Mesothelial cell of epicardium (in vitro differentiated cells): Measurements from ENCODE around the gene GFRA3. TPM values are rescaled to one million over a fixed set of nuclear protein-coding genes. Genes with fewer than 3 reads are reported as not detected.

Source experiments
- DNase-seq, 2 experiments: peaks; one replicate each; pipeline ENCODE4 v3.0.0; 2021; ENCODE audit warnings: low spot score in 2 of 2; ENCODE audit not compliant: unreplicated experiment in 2 of 2
- H3K27ac Mint-ChIP-seq: 2 replicates; pipeline ENCODE4 v1.8.0; 2021; ENCODE audit warnings: mixed read lengths
- H3K27me3 Mint-ChIP-seq: 2 replicates; pipeline ENCODE4 v1.8.0; 2021; ENCODE audit warnings: low read depth, mixed read lengths
- H3K36me3 Mint-ChIP-seq: 2 replicates; pipeline ENCODE4 v1.8.0; 2021; ENCODE audit warnings: mixed read lengths
- H3K4me1 Mint-ChIP-seq: 2 replicates; pipeline ENCODE4 v1.8.0; 2021; ENCODE audit warnings: mixed read lengths
- H3K4me3 Mint-ChIP-seq: 2 replicates; pipeline ENCODE4 v1.8.0; 2021; ENCODE audit warnings: mild to moderate bottlenecking, moderate library complexity, mixed read lengths
- H3K9me3 Mint-ChIP-seq: 2 replicates; pipeline ENCODE4 v1.8.0; 2021; ENCODE audit warnings: mixed read lengths
- total RNA-seq: library from RNA; stranded (reverse); gene quantifications from 3 replicates; pipeline ENCODE4 v1.2.1, GENCODE V29; 2021
- TF ChIP-seq, protein P1 (sequence below): fragments of 200-600 bp; sonication (generic); IDR thresholded peaks from one replicate; pipeline ENCODE4 v1.5.0; 2021; ENCODE audit warnings: antibody characterized with exemption; ENCODE audit not compliant: unreplicated experiment

GFRA3 gene
- total RNA-seq, 1 donor from 2014 or later = 0.27 TPM

DNA sequence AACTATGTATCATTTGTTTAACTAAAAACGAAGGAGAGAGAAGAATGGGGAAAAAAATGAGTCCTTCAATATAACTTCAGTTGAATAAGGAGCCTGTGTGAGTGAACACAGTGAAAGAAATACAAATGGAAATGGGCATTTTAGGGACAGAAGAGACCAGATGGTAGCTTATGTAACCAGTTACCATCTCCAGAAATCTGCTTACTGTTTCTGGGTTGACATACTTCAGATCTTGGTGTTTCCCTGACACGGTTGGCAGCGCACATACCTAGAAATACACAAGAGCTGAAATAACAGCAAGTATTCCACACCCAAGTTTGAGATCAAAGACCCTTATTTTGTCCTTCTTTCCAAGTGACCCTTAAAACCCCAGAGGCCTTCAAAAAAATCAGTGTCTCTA is 14.9 kb upstream of the GFRA3 start:
- no peaks in the 10 kb centered on the region for H3K4me1 Mint-ChIP-seq

DNA sequence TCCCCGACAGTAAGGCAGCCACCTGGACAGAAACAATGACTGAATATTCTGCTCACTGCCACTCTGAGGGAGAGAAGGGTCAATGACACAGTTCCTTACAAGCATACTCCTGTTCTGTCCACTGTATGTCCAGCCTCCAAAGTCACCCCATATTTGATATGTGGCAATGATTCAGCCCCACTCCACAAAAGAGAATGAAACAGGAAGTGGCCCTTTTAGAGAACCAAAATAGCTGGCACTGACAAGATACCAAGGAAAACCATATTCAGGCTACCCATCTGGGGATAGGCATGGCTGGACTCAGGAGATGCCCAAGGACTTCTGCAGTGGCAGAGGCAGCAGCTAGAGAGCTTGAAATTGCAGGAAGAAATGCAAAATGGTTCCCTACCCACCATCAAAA is 12.8 kb upstream of the GFRA3 start:
- no peaks in the 10 kb centered on the region for H3K36me3 Mint-ChIP-seq
- H3K4me1 Mint-ChIP-seq = peaks cover 6% of the 10 kb centered on the region
- H3K9me3 Mint-ChIP-seq = no peaks in the 10 kb centered on the region
- H3K4me3 Mint-ChIP-seq = no peak overlapping the region
- TF ChIP-seq, protein P1, sequence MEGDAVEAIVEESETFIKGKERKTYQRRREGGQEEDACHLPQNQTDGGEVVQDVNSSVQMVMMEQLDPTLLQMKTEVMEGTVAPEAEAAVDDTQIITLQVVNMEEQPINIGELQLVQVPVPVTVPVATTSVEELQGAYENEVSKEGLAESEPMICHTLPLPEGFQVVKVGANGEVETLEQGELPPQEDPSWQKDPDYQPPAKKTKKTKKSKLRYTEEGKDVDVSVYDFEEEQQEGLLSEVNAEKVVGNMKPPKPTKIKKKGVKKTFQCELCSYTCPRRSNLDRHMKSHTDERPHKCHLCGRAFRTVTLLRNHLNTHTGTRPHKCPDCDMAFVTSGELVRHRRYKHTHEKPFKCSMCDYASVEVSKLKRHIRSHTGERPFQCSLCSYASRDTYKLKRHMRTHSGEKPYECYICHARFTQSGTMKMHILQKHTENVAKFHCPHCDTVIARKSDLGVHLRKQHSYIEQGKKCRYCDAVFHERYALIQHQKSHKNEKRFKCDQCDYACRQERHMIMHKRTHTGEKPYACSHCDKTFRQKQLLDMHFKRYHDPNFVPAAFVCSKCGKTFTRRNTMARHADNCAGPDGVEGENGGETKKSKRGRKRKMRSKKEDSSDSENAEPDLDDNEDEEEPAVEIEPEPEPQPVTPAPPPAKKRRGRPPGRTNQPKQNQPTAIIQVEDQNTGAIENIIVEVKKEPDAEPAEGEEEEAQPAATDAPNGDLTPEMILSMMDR = no peak
- H3K27ac Mint-ChIP-seq = no peak overlapping the region
- no peaks in the 10 kb centered on the region for H3K27me3 Mint-ChIP-seq
- DNase-seq = no peak

More for the DNA sequence above, 14.9 kb upstream of the GFRA3 start:
- no peaks in the 10 kb centered on the region for H3K27me3 Mint-ChIP-seq
- DNase-seq = no peak
- TF ChIP-seq, protein P1 = no peak
- no peak overlapping the region for H3K4me3 Mint-ChIP-seq
- H3K9me3 Mint-ChIP-seq = no peaks in the 10 kb centered on the region
- no peak overlapping the region for H3K27ac Mint-ChIP-seq
- H3K36me3 Mint-ChIP-seq = no peaks in the 10 kb centered on the region

DNA sequence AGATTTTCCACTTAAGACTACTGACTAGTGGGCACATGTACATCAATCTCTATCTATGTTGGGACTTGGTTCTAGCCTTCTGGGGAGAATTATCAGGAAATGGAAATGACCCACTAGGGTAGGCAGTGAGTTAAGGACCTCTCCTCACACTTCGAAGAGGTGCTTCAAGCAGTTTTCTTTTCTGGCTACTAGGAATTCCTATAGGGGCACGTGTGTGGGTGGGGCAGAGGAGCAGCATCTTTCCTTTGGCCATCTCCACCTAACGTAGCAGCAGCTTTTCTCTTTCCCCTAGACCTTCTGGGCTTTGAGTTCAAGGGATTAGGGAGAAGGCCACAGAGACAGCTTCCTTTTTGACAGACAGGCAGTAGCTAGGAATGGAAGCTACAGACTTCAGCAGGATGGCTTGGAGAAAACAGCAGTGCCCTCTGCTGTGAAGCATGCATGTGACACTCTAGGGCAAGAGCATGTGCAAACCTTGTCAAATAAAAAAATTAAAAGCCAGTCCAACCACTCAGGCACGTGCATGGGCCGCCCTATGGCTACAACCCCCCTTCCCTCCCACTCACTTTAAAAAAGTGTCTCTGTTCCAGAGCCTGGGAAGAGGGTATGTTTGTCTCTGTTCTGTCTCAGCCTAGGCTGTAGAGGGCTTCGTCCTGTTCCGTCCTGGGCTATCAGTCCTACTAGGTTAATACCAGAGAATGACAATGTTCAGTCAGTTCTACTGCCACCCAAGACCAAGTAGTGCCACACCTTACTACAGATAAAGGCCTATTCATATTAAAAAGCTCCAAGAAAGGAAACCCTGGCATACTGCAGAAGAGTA is 8.7 kb upstream of the GFRA3 start:
- no peaks in the 10 kb centered on the region for H3K36me3 Mint-ChIP-seq
- no peak overlapping the region for H3K27ac Mint-ChIP-seq
- H3K4me3 Mint-ChIP-seq = no peak overlapping the region
- no peaks in the 10 kb centered on the region for H3K9me3 Mint-ChIP-seq
- H3K27me3 Mint-ChIP-seq = no peaks in the 10 kb centered on the region
- TF ChIP-seq, protein P1 = peak; percentile 23
- peak; percentile 21 to 48 for DNase-seq
- peaks cover 6% of the 10 kb centered on the region for H3K4me1 Mint-ChIP-seq

DNA sequence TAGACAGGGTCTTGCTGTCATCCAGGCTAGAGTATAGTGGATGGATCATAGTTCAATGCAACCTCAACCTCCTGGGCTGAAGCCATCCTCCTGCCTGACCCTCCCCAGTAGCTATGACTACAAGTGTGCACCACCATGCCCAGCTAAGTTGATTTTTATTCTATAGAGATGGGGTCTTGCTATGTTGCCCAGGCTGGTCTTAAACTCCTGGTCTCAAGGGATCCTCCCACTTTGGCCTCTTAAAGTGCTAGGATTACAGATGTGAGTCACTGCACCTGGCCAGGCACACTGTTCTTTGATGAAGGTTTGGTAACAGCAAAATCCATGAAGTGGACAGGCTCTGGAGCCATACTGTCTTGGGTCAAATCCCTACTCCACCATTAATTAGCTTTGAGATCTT is 6.5 kb upstream of the GFRA3 start:
- Mint-ChIP-seq H3K9me3 (no peaks in the 10 kb centered on the region), H3K27me3 (no peaks in the 10 kb centered on the region), H3K4me1 (peaks cover 8% of the 10 kb centered on the region), H3K36me3 (no peaks in the 10 kb centered on the region), H3K27ac (no peak overlapping the region), H3K4me3 (no peak overlapping the region)
- DNase-seq = no peak
- TF ChIP-seq, protein P1 = no peak

DNA sequence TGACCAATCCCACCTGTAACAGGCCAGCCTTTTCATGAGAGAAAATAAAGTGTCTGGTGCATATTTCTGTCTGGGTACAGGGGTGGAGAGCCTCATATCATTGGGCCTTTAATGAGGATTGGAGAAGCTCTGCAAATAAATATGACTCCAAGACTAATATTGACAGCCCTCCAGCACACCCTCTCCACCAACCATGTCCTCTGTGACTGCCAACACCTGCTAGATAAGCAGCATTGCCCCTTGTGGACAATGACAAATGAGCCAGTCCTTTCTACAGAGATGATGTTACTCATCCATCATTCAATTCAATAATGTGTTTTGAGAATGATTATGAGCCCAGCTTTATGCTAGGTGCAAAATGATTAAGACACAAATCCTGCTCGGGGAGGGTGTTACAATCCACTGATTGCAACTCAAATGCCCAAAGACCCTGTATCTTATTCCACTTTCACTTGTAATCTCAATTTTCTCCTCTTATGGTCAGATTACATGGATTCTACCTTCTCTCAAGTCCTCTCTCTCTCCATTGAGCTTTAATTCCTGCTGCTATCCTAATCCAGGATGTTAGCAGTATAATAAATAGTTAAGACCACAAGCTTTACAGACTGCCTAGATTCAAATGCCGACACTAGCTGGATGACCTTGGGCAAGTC is 2.1 kb upstream of the GFRA3 start:
- Mint-ChIP-seq H3K27me3 (peaks cover 11% of the 10 kb centered on the region), H3K4me1 (peaks cover 20% of the 10 kb centered on the region), H3K9me3 (no peaks in the 10 kb centered on the region), H3K4me3 (no peak overlapping the region), H3K36me3 (no peaks in the 10 kb centered on the region), H3K27ac (no peak overlapping the region)
- DNase-seq = no peak
- TF ChIP-seq, protein P1 = no peak
